Measurements from ENCODE around the gene TFPT.
A peak's percentile ranks its signal among the peaks of the same experiment; 100 is the strongest.

TFPT gene

DNA sequence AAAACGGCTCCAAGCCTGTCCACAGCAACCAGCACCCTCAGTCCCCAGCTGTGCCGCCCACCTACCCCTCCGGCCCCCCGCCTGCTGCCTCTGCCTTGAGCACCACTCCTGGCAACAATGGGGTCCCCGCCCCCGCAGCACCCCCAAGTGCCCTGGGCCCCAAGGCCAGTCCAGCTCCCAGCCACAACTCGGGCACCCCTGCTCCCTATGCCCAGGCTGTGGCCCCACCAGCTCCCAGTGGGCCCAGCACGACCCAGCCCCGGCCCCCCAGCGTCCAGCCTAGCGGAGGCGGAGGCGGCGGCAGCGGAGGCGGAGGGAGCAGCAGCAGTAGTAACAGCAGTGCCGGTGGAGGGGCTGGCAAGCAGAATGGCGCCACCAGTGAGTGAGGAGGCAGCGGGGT, 32.7 kb upstream of the TFPT start:
- FAIRE-seq, result no peak

DNA sequence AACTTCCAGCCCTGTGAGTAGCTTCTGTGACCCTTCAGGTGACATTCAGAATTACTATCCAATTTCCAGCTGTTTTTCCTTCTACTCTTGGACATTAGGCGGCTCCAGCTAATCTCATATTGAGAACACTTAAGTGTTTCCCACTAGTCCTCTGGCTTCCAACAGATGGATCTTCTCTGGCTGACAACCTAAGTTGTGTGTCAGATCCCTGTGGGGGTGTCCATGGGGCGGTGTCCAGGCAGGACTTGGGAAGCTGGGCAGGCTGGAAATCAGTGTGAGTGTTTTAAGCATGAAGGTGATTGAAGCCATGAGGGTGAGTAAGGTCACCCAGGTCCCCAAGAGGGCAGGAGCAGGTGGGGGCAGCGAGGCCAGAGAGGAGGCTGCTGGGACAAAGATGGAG, 32.2 kb upstream of the TFPT start:
- no peak for FAIRE-seq

DNA sequence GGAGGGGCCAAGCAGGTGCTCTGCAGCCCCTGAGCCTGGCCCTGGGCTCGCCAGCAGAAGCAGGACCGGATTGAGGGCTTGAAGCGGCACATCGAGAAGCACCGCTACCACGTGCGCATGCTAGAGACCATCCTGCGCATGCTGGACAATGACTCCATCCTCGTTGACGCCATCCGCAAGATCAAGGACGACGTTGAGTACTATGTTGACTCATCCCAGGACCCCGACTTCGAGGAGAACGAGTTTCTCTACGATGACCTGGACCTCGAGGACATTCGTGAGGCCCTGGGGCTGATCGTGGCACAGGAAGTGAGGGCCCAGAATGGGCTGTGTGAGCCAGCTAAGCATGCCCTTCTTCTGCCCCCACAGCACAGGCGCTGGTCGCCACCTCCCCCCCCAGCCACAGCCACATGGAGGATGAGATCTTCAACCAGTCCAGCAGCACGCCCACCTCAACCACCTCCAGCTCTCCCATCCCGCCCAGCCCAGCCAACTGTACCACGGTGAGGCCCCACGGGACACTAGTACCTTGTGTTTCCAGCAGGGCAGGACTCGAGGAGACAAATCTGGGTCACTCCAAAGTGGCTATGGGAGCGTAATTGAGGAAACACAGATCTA, 30.2 kb upstream of the TFPT start:
- FAIRE-seq, result no peak

DNA sequence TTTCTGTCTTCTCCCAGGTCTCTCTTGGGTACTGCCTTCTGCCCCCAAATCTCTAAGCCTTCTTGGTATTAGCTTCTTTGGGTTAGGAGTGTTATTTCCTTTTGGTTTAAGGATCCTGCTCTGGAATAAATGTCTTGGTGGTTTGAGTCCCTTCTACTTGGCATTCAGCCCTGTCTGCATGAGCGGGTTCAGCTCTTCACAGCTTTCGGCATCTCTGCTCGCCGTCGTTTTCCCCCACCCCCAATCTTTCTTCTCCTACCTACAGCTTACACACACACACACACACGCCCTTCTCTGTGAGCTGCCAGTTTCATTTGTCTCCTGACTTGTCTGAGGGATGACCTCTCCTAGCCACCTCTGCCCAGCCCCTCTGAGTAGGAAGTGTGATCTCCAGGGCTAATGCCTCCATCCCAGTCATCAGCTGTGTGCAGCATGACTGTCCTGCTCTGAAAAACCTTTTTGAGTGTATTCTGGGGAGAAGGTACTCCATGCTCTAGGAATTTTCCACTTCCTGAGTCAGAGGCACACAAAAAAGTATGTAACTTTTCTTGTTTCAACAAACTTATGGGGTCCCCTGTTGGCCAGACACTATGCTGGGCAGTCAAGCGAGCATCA, 26.8 kb upstream of the TFPT start:
- FAIRE-seq, result no peak

DNA sequence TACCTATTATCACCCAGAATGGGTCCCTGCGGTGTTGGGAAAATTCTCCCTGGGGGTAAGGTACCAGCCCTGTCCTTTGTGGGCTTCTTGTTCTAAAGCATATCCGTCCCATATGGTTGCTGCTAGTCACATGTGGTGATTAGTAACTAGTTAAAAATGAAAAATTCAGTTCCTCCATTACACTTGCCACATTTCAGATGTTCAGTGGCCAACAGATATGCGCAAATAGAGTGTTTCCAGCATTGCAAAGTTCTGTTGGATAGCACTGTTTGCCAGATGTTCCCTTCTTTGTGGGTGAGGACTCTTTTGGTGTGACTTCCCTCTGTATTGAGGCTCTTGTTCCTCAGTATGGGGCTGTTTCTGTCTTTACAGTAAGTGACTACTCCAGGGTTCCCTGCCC, 25.9 kb upstream of the TFPT start:
- FAIRE-seq, result no peak

DNA sequence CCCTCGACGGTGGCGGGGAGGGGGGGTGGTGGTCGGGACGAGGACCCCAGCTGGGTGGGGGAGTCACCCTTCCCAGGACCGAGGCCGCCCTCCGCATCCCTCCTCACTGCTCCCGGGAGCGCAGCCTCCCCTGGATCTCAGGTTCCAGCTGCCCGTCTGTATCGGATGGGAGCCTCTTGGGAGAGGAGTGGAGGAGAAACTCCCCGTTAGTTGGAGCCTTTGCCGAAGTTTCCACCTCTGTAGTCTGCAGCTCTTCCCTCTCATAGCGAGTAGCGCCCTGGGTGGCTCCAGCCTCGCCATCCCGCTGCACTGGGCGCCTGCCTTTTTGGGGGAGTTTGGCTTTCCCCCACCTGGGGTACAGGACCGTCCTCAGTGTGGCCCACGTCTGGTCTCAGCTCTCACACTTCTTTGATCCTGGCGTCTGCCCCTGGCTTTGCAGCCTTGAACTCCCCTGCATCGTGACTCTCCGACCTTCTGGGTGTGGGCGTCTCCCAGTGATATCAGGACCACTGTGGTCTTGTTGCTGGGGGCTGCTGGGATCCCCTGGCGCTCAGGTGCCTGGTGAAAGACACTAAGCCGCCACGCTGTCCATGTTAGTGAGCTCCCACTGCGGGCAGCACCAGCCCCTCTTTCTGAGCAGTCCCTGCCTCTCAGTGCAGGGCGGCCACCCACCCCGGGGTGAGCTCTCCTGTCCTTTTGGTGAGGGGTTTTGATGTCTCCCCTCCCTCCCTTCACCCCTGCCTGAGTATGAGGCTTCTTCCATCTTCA, 23.2 kb upstream of the TFPT start:
- no peak for FAIRE-seq

DNA sequence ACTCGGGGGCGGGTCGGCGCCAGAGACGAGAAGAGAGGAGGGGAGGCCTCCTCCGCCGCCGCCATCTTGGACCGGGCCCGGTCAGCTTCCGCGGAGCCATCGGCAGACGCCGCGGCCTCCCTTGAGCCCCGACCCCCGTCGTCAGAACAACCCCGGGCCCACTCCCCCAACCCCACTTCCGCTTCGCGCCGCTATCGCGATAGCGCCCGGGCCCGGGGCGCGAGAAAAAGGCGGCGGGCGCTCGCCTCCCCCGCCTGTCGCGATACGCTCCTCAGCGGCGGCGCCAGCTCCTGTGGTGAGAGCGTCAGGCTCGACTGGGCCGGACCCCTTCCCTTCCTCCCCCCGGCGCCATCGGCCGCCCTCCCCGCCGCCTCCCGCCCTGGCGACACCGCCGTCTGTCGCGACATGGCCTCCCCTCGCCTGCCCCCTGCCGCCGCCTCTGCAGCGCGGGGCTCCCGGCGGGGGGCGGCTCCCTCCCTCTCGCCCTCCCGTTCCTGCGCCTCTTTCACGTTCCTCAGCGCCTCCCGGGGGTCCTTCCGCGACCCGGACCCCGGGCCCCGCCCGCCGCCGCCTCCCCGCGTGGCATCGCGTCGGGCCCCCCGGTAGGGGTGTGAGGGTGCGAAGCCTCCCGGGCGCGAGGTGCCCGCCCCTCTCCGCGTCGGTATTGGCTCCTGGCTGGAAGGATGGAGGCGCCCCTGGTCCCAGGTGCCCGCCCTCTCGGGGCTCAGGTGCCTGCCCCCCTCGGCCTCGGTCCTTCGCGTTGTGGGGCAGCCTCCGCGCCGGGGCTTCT, 22.4 kb upstream of the TFPT start, which contains the start of gene CNOT3:
TSS of gene CNOT3 (plus strand) at position 64 of the 790 bp plus-strand sequence. CDS start 5,217 bp downstream, outside the sequence.
- no peak for FAIRE-seq

DNA sequence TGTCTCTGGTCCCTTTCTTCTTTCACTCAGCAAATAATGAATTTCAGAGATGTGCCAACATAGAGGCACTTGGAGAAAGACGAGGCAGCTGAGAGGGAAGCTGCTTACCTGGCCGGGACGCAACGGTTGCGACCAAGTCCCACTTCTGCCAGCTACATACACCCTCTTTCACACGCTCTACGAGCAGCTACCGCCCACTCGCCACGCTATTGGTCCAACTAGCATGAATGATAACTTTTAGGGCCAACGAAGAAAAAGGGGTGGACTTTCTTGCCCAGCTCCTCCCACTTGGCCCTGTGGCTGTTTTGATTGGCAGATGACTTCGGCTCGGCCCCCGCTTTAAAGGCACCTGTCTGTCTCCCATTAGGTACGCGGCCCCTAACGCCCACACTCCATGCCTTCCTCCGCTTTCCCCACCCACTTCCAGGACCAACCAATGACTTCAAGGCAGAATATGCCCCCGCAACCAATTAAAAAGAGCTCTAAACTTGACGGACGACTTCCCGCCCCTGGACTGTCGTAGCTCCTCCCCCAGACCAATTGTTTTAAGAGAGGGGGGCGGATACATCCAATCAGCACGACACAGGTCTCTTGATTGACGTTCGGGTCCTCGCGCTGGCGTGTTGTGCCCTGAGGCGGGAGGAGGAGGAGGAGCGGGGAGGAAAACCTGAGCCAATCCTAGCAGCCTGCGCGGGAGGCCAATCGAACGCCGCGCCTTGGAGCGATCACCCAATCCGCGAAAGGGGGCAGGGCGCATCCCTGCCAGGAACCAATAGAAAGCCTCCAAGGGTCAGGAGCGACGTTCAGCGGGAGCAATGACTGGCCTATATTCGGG, 21.6 kb upstream of the TFPT start:
- peak; percentile 100 for FAIRE-seq

DNA sequence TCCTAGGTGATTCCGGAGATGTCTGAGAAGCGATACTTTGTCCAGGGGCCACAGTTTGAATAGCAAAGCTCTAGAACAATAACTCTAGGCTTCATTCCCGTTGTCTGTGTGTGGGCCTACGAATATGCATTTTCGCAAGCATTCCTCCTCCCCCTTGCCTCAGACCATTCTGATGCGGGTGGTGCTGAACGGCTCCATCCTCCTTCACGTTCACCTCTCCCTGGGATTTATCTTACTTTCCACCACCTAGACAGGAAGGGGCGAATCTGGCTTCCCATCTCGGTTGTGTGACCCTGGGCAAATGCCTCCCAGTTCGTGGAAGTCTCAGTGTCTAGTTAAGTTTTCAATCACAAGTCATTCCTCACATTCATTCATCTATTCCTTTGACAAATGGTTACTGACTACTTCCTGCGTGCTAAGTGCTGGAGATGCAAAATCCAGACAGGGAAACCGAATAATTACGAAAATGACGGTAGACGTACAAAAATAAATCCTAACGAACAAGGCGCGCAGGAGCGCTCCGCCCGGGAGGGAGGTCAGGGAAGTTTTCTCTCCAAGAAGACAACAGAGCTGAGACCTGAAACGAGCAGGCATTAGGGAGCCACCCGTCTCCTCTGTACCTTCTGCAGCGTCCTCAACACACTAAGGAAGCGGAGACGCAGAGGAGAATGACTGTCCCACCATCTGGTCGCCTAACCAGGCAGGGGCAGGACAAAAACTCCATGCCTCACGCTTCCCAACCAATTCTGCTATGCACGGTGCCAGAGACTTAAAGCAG, 20.8 kb upstream of the TFPT start:
- no peak for FAIRE-seq

DNA sequence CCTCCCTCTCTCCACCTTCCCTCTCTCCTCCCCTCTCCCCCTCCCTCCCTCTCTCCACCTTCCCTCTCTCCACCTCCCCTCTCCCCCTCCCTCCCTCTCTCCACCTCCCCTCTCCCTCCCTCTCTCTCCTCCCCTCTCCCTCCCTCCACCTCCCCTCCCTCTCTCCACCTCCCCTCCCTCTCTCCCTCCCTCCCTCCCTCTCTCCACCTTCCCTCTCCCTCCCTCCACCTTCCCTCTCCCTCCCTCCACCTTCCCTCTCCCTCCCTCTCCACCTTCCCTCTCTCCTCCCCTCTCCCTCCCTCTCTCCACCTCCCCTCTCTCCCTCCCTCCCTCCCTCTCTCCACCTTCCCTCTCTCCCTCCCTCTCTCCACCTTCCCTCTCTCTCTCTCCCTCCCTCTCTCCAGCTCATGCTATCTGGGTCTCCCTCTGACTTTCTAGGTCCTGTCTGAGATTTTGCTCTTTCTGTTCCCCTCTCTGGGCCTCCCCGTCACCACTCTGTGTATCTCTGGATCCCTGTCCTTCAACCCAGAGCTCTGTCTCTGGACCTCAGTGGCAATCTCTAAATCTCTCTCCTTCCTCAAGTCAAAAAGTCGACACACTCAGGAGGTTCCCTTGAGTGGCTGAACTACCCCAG, 18.6 kb upstream of the TFPT start:
- no peak for FAIRE-seq

DNA sequence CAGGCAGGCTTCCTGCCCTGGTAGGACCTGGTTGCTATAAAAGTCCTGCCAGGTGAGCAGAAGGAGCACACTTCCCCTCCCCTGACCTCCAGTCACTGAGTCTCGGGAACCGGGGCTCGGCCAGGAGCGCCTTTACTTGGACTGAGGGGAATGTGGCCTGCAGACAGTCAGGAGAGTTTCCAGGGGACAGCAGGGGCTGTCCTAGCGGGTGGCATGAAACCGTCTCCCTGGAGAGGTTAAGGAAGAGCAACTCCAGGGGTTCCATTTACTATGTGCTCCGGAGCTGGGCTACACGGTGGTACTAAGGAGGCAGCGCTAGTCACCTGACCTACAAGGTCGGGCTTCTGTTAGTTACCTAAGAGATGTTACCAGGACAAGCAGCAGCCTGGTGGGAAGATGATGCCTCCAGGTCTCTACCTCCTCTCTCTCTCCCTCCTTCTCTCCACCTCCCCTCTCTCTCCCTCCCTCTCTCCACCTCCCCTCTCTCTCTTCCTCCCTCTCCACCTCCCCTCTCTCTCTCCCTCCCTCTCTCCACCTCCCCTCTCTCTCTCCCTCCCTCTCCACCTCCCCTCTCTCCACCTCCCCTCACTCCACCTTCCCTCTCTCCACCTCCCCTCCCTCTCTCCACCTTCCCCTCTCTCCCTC, 18.0 kb upstream of the TFPT start:
- no peak for FAIRE-seq

DNA sequence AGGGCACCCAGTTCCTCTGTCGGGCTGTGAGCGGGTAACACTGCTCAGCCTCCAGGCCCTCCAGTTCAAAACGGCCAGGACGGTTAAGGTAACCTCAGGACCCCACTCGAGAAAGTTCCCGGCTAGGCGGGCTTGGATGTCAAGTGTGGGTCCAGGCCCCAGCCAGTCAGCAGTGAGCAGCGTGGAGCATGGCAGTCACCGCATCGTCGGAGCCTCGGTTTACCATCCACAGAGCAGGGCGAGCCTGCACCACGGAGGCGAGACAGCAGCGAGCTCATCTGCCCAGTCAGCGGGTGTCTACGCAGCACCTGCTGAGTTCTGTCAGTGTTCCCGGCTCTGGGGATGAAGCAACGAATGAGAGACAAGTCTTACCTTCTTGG, 14.2 kb upstream of the TFPT start:
- FAIRE-seq, result no peak

DNA sequence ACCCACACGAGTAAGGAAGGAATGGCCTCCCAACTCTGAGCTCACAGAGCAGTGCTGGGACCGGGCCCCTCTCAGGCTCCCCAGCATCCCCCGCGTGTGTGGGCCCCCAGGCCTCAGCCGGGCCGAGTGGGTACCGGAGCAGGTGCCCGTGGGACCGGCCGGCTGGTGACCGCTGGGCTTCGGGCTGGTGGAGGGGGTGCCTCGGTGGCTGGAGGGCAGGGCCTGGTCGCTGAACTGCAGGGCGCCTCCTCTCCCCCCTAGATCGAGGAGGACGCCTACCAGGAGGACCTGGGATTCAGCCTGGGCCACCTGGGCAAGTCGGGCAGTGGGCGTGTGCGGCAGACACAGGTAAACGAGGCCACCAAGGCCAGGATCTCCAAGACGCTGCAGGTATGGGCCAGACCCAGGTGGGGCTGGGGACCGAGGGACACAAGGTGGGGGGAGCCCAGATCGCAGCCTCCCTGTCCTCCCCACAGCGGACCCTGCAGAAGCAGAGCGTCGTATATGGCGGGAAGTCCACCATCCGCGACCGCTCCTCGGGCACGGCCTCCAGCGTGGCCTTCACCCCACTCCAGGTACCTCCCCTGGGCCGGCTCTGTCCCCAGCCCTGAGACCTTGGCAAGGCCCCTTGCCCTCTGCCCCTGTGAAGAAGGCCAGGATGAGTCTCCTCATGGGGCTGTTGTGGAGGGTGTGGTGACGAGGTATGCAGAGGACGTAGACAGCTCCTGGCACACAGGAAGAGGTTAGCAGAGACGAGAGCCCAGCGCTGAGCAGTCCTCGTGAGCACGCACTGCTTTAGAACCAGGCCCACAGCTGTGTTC, 13.5 kb upstream of the TFPT start:
- no peak for FAIRE-seq

DNA sequence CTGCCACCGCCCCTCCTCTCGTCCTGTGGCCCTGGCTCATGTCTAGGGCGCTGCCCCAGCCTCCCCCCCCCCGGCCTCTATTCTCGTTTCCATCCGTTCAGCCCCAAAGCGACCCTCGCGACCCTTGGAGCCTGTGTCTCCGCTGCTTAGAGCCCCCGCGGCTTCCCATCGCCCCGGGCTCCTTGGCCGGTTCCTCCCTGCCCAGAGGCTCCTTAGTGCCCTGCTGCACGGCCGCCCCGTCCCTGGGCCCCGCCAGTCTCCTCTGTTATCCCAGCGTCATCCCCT, 12.9 kb upstream of the TFPT start:
- FAIRE-seq, result no peak

DNA sequence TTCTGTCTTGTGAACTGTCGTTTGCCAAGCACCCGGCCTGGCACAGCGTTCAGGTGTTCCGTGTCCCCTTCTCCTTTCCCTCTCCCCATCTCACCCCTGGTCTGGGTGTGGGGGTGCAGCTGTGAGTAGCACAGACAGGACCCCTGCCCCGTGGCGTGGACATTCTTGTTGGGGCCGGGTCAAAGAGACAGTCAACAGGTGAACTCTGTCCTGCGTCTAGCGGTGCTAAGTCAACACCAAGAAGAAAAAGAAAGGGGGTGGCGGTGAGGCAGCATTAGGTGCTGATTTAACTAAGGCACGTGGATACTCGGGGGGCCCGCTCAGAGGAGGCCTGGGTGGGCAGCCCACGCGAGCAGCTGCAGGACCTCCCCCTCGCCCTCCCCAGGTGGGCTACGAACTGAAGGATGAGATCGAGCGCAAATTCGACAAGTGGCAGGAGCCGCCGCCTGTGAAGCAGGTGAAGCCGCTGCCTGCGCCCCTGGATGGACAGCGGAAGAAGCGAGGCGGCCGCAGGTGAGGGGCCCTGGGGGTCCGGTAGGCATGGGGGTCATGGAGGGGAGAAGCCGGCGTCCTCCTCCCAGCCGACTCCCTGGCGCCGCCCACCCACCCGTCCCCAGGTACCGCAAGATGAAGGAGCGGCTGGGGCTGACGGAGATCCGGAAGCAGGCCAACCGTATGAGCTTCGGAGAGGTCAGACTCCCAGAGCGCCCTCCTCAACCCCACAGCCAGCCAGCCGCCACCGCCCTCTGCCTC, 12.4 kb upstream of the TFPT start:
- no peak for FAIRE-seq

DNA sequence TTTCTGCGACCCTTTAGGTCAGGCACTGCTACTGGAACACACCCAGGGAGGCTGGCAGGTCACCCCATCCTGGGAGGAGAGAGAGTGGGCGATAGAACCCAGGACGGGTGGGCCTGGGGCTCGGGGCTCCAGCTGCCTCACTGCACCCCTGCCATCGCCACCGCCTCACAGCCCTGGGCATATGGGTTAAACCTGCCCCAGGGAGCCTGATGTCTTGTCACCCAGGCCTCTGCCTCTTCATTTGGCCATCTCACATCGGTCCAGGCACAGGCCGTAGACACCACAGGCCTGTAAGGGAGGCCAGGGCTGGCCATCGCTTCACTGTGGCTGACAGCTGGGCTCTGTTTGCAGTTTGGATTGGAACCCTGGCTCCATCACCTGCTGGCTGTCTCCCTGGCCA, 10.3 kb upstream of the TFPT start:
- no peak for FAIRE-seq

DNA sequence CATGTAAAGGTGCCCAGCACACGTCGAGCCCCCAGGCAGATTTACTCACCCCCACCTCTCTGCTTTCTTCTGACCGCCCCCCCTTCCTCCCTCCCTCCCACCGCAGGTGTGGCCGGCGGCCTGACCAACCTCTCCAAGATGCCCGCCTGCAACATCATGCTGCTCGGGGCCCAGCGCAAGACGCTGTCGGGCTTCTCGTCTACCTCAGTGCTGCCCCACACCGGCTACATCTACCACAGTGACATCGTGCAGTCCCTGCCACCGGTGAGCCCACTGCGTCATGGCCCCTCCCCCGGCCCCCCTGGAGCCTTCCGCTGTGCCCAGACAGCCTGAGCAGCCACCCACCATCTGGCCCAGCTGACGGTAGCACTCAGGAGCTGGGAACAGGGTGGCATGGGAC, 8.9 kb upstream of the TFPT start:
- no peak for FAIRE-seq

DNA sequence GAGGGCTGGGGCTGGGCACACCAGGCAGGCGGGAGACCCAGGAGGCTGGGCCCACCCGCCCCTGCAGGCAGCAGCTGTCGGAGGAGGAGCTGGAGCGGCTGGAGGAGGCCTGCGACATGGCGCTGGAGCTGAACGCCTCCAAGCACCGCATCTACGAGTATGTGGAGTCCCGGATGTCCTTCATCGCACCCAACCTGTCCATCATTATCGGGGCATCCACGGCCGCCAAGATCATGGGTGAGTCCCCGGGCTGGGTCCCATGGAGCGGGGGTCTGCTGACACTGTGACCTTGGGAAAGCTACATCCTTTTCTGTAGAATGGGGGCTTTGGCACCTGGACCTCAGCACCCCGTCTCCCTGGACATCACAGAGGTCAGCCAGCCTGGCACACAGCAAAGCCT, 8.2 kb upstream of the TFPT start:
- FAIRE-seq, result no peak

DNA sequence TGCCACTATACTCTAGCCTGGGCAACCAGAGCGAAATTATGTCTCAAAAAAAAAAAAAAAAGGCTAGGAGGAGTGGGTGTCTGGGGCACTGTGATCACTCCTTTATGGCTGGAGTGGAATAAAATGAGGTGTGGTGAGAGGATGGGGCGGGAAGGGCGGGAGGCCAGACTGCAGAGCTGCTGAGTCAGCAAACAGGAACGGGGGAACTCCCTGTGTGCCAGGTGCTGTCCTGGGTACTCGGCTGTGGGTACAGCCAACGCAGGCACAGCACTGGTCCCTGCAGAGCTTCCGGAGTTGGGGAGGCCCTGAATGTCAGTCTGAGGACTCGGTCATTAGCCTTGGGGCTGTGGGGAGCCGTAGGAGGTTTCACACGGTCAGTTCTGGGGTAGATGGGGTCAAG, 5.8 kb upstream of the TFPT start:
- FAIRE-seq, result no peak
